Measurements from ENCODE around the gene TMEM120B.

TMEM120B gene

GRCh38 chr12:121723200-121723599 lies 10.6 kb downstream of the TMEM120B start:
- Histone ChIP-seq H3K27me3 (ENCODE audit: control insufficient read depth, low read length) (no peaks in the 10 kb centered on the region), H4K20me1 (ENCODE audit: control insufficient read depth, insufficient read depth, low read depth, low read length) (no peaks in the 10 kb centered on the region), H3K79me2 (ENCODE audit: control insufficient read depth, low read length) (no peaks in the 10 kb centered on the region), H3K36me3 (ENCODE audit: control insufficient read depth, low read length) (no peaks in the 10 kb centered on the region), H3K4me2 (ENCODE audit: low read length) (no peak overlapping the region), H3F3A (ENCODE audit: control insufficient read depth, insufficient read depth) (no peaks in the 10 kb centered on the region), H3K27ac (ENCODE audit: low read depth, low read length) (no peak overlapping the region), H3K9me2 (replicated peaks; ENCODE audit: control insufficient read depth, low read length) (no peaks in the 10 kb centered on the region), H3K4me3 (ENCODE audit: low read length) (no peak overlapping the region), H3K4me1 (ENCODE audit: control insufficient read depth, low read length) (0 out of 2 replicates have a peak, but pooled peaks cover 3% of the 10 kb centered on the region), H3K9me3 (ENCODE audit: control insufficient read depth, insufficient read depth, low read length) (no peaks in the 10 kb centered on the region)
- TF ChIP-seq CTCF (IDR thresholded peaks at IDR 0.05; ENCODE audit: low read depth, low read length, poor library complexity, severe bottlenecking): no peak
- no peak for TF ChIP-seq EZH2phosphoT487 (IDR thresholded peaks at IDR 0.05; ENCODE audit: borderline replicate concordance, low read length)

GRCh38 chr12:121724925-121725324 lies 12.4 kb downstream of the TMEM120B start:
- Histone ChIP-seq H3K79me2 (ENCODE audit: control insufficient read depth, low read length) (no peaks in the 10 kb centered on the region), H3F3A (ENCODE audit: control insufficient read depth, insufficient read depth) (no peaks in the 10 kb centered on the region), H3K4me3 (ENCODE audit: low read length) (no peak overlapping the region), H3K27ac (ENCODE audit: low read depth, low read length) (no peak overlapping the region), H3K4me2 (ENCODE audit: low read length) (no peak overlapping the region), H3K36me3 (ENCODE audit: control insufficient read depth, low read length) (no peaks in the 10 kb centered on the region), H3K27me3 (ENCODE audit: control insufficient read depth, low read length) (no peaks in the 10 kb centered on the region), H3K9me3 (ENCODE audit: control insufficient read depth, insufficient read depth, low read length) (no peaks in the 10 kb centered on the region), H3K9me2 (replicated peaks; ENCODE audit: control insufficient read depth, low read length) (no peaks in the 10 kb centered on the region), H3K4me1 (ENCODE audit: control insufficient read depth, low read length) (no peaks in the 10 kb centered on the region), H4K20me1 (ENCODE audit: control insufficient read depth, insufficient read depth, low read depth, low read length) (no peaks in the 10 kb centered on the region)
- no peak for TF ChIP-seq CTCF (IDR thresholded peaks at IDR 0.05; ENCODE audit: low read depth, low read length, poor library complexity, severe bottlenecking)
- TF ChIP-seq EZH2phosphoT487 (IDR thresholded peaks at IDR 0.05; ENCODE audit: borderline replicate concordance, low read length): no peak

- Histone ChIP-seq H4K20me1 (ENCODE audit: control insufficient read depth, insufficient read depth, low read depth, low read length) (no peaks in the 10 kb centered on the region), H3K79me2 (ENCODE audit: control insufficient read depth, low read length) (no peaks in the 10 kb centered on the region), H3K9me2 (replicated peaks; ENCODE audit: control insufficient read depth, low read length) (no peaks in the 10 kb centered on the region), H3K4me1 (ENCODE audit: control insufficient read depth, low read length) (no peaks in the 10 kb centered on the region), H3F3A (ENCODE audit: control insufficient read depth, insufficient read depth) (no peaks in the 10 kb centered on the region), H3K4me2 (ENCODE audit: low read length) (no peak overlapping the region), H3K36me3 (ENCODE audit: control insufficient read depth, low read length) (no peaks in the 10 kb centered on the region), H3K4me3 (ENCODE audit: low read length) (no peak overlapping the region), H3K9me3 (ENCODE audit: control insufficient read depth, insufficient read depth, low read length) (no peaks in the 10 kb centered on the region), H3K27ac (ENCODE audit: low read depth, low read length) (no peak overlapping the region), H3K27me3 (ENCODE audit: control insufficient read depth, low read length) (no peaks in the 10 kb centered on the region)
- no peak for TF ChIP-seq CTCF (IDR thresholded peaks at IDR 0.05; ENCODE audit: low read depth, low read length, poor library complexity, severe bottlenecking)
- no peak for TF ChIP-seq EZH2phosphoT487 (IDR thresholded peaks at IDR 0.05; ENCODE audit: borderline replicate concordance, low read length)
Observed at GRCh38 chr12:121725423-121725822, 12.9 kb downstream of the TMEM120B start.

- Histone ChIP-seq H3K27me3 (ENCODE audit: control insufficient read depth, low read length) (no peaks in the 10 kb centered on the region), H3K36me3 (ENCODE audit: control insufficient read depth, low read length) (no peaks in the 10 kb centered on the region), H3K79me2 (ENCODE audit: control insufficient read depth, low read length) (no peaks in the 10 kb centered on the region), H3K4me1 (ENCODE audit: control insufficient read depth, low read length) (no peaks in the 10 kb centered on the region), H3K4me3 (ENCODE audit: low read length) (no peak overlapping the region), H3K9me2 (replicated peaks; ENCODE audit: control insufficient read depth, low read length) (no peaks in the 10 kb centered on the region), H3K4me2 (ENCODE audit: low read length) (no peak overlapping the region), H3K27ac (ENCODE audit: low read depth, low read length) (no peak overlapping the region), H3F3A (ENCODE audit: control insufficient read depth, insufficient read depth) (no peaks in the 10 kb centered on the region), H4K20me1 (ENCODE audit: control insufficient read depth, insufficient read depth, low read depth, low read length) (no peaks in the 10 kb centered on the region), H3K9me3 (ENCODE audit: control insufficient read depth, insufficient read depth, low read length) (no peaks in the 10 kb centered on the region)
- TF ChIP-seq EZH2phosphoT487 (IDR thresholded peaks at IDR 0.05; ENCODE audit: borderline replicate concordance, low read length) (no peak), CTCF (IDR thresholded peaks at IDR 0.05; ENCODE audit: low read depth, low read length, poor library complexity, severe bottlenecking) (no peak)
Observed at GRCh38 chr12:121729021-121729420, 16.5 kb downstream of the TMEM120B start.

All from DOHH2 (cell line).